K562 (cell line): ENCODE measurements around the gene UBE2S. TPM values are rescaled to one million over a fixed set of nuclear protein-coding genes. Genes with fewer than 3 reads are reported as not detected.
A peak's percentile ranks its signal among the peaks of the same experiment; 100 is the strongest.

Experiments
- ATF1 ChIP-seq, 2 experiments: fragments of 450-650 bp in 1 of 2; IDR thresholded peaks; 2 replicates each; pipeline ENCODE4 v1.6.1; 2016; ENCODE audit warnings: missing compliant biosample characterization in 1 of 2, missing genetic modification characterization in 1 of 2
- BCL6 ChIP-seq: fragments of 250-450 bp; sonication (Bioruptor Pico); IDR thresholded peaks from 2 replicates; pipeline ENCODE4 v1.4.0; 2020
- CEBPG ChIP-seq, 3 experiments: fragments of 200-800 bp in 1 of 3; sonication (Bioruptor generic) in 1 of 3; sonication (generic) in 1 of 3; formaldehyde crosslinking in 1 of 3; IDR thresholded peaks in 2 of 3; conservative IDR thresholded peaks in 1 of 3; 2 replicates each; pipeline versions ENCODE4 v1.6.1 to v1.8.0; 2016 to 2022; ENCODE audit warnings: missing compliant biosample characterization in 2 of 3, missing genetic modification characterization in 2 of 3, mild to moderate bottlenecking in 1 of 3, missing genetic modification reagents in 1 of 3
- E2F3 ChIP-seq: fragments of 250-450 bp; sonication (Bioruptor Pico); IDR thresholded peaks from 2 replicates; pipeline ENCODE4 v1.4.0; 2020; ENCODE audit warnings: mild to moderate bottlenecking
- HDAC3 ChIP-seq: fragments of 450-650 bp; IDR thresholded peaks from 2 replicates; pipeline ENCODE4 v1.6.1; 2018; ENCODE audit warnings: borderline replicate concordance, mild to moderate bottlenecking, moderate library complexity; ENCODE audit not compliant: partially characterized antibody
- HDAC6 ChIP-seq: IDR thresholded peaks from 2 replicates; pipeline ENCODE4 v1.6.1; 2012; ENCODE audit warnings: low read depth, mild to moderate bottlenecking, control low read depth, inconsistent platforms, low read length, moderate library complexity
- SRSF1 ChIP-seq: fragments of 200-400 bp; formaldehyde crosslinking; IDR thresholded peaks from 2 replicates; pipeline ENCODE4 v1.6.1; 2017; ENCODE audit warnings: mild to moderate bottlenecking, low read depth, low read length, moderate library complexity
- XRCC5 ChIP-seq: fragments of 200-400 bp; formaldehyde crosslinking; IDR thresholded peaks from 2 replicates; pipeline ENCODE4 v1.6.1; 2017; ENCODE audit warnings: low read depth, mild to moderate bottlenecking, low read length
- ZFP30 ChIP-seq: fragments of 250-450 bp; sonication (Bioruptor Pico); IDR thresholded peaks from 2 replicates; pipeline ENCODE4 v1.8.0; 2022; ENCODE audit warnings: moderate library complexity, mild to moderate bottlenecking, inconsistent platforms, borderline replicate concordance
- ZNF311 ChIP-seq: fragments of 250-450 bp; sonication (Bioruptor Pico); IDR thresholded peaks from 2 replicates; pipeline ENCODE4 v1.4.0; 2020; ENCODE audit warnings: mild to moderate bottlenecking, moderate library complexity
- ZNF384 ChIP-seq: IDR thresholded peaks from 2 replicates; pipeline ENCODE4 v1.6.1; 2012; ENCODE audit warnings: low read depth, low read length, improper control_type of control experiment
- polyA plus RNA-seq, 8 experiments: library from polyadenylated mRNA; depleted of rRNA in 4 of 8; stranded (reverse) in 5 of 8; unstranded in 3 of 8; fragments of >200 nt; fragmentation: Nextera tagmentation in 2 of 8; fragmentation: Illumina TruSeq in 1 of 8; extraction: Ambion mirVana in 2 of 8; extraction: Trizol in 1 of 8; gene quantifications; 2 replicates each; pipeline versions ENCODE4 v1.2.1 to v1.2.3, GENCODE V29; 2011 to 2014; ENCODE audit warnings: inconsistent platforms in 1 of 8, missing spikeins in 1 of 8
- total RNA-seq, 7 experiments: library from RNA; depleted of rRNA in 6 of 7; stranded (reverse); fragments of >200 nt in 6 of 7; fragmentation: Illumina TruSeq in 2 of 7; extraction: Trizol in 2 of 7; gene quantifications; 2 replicates each; pipeline versions ENCODE4 v1.2.1 to v1.2.3, GENCODE V29; 2011 to 2021; ENCODE audit warnings: low replicate concordance in 1 of 7
- TF ChIP-seq, protein P1 (sequence below): fragments of 250-450 bp; sonication (Bioruptor Pico); IDR thresholded peaks from 2 replicates; pipeline ENCODE4 v1.4.0; 2020
- TF ChIP-seq, protein P2 (sequence below): sonication (generic); formaldehyde crosslinking; IDR thresholded peaks from 2 replicates; pipeline ENCODE4 v1.8.1; 2022; ENCODE audit warnings: missing genetic modification reagents
- TF ChIP-seq, protein P3 (sequence below): sonication (generic); IDR thresholded peaks from 2 replicates; pipeline ENCODE4 v1.6.1; 2016
- TF ChIP-seq, protein P4 (sequence below): fragments of 450-650 bp; IDR thresholded peaks from 2 replicates; pipeline ENCODE4 v1.6.1; 2016; ENCODE audit warnings: mild to moderate bottlenecking

Gene UBE2S
- total and polyA plus RNA-seq, 9 of the 15 experiments (the other 6 are each of a cell fraction or from before 2014, with no cell fraction given): 1.5 to 1,305 (median 157) TPM

DNA sequence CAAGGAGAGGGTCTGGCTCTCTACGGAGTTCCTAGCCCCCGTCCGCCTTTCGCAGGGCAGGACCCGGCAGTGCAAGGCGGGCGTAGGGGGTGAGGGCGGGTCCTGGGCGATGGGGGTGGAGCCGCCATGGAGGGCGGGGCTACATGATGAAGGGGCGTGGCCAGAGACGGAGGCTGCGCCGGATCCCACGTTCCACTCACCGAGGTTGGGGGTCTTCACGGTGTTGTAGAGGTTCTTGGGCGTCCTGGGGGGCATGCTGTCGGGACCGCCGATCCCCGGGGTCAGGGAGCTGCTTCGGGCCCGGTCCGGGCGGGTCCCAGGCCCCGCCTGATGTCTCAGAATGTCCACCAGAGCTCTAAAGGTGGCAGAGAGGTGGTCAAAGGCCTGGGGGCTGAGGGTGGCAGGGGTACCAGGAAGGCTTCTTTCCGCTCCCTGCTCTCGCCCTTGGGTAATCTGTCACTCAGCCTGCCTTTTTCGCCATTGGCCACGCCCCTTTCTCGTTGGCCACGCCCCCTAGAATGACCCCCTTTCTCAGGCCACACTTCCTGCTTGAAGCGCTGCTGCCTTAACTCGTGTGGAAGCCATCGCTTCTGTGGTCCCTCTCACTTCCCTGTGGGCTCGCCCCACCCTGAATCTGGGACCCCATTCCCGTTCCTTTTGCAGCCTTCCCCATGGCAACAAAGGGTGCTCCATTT, 33.0 kb upstream of the UBE2S start (continued):
- TF ChIP-seq CEBPG (CRISPR knock-in tag; IDR thresholded peaks at IDR 0.05) (0 out of 2 replicates have a peak, but pooled peaks have one; percentile 33), CEBPG (tag; conservative IDR thresholded peaks at IDR 0.05 in 1 of 2, IDR thresholded peaks at IDR 0.05 in 1 of 2) (no peak), XRCC5 (no peak; the same call in 1 of the 2 replicates), HDAC3 (no peak), ZNF384 (no peak), ZNF311 (CRISPR knock-in tag) (no peak), ATF1 (CRISPR knock-in tag; IDR thresholded peaks at IDR 0.05) (no peak), ATF1 (tag; IDR thresholded peaks at IDR 0.05) (peak; percentile 18; the same call in 1 of the 2 replicates), SRSF1 (0 out of 2 replicates have a peak, but pooled peaks have one; percentile 73), BCL6 (CRISPR knock-in tag) (no peak), ZFP30 (CRISPR knock-in tag) (no peak), E2F3 (CRISPR knock-in tag) (no peak), HDAC6 (no peak)
- TF ChIP-seq, protein P1, sequence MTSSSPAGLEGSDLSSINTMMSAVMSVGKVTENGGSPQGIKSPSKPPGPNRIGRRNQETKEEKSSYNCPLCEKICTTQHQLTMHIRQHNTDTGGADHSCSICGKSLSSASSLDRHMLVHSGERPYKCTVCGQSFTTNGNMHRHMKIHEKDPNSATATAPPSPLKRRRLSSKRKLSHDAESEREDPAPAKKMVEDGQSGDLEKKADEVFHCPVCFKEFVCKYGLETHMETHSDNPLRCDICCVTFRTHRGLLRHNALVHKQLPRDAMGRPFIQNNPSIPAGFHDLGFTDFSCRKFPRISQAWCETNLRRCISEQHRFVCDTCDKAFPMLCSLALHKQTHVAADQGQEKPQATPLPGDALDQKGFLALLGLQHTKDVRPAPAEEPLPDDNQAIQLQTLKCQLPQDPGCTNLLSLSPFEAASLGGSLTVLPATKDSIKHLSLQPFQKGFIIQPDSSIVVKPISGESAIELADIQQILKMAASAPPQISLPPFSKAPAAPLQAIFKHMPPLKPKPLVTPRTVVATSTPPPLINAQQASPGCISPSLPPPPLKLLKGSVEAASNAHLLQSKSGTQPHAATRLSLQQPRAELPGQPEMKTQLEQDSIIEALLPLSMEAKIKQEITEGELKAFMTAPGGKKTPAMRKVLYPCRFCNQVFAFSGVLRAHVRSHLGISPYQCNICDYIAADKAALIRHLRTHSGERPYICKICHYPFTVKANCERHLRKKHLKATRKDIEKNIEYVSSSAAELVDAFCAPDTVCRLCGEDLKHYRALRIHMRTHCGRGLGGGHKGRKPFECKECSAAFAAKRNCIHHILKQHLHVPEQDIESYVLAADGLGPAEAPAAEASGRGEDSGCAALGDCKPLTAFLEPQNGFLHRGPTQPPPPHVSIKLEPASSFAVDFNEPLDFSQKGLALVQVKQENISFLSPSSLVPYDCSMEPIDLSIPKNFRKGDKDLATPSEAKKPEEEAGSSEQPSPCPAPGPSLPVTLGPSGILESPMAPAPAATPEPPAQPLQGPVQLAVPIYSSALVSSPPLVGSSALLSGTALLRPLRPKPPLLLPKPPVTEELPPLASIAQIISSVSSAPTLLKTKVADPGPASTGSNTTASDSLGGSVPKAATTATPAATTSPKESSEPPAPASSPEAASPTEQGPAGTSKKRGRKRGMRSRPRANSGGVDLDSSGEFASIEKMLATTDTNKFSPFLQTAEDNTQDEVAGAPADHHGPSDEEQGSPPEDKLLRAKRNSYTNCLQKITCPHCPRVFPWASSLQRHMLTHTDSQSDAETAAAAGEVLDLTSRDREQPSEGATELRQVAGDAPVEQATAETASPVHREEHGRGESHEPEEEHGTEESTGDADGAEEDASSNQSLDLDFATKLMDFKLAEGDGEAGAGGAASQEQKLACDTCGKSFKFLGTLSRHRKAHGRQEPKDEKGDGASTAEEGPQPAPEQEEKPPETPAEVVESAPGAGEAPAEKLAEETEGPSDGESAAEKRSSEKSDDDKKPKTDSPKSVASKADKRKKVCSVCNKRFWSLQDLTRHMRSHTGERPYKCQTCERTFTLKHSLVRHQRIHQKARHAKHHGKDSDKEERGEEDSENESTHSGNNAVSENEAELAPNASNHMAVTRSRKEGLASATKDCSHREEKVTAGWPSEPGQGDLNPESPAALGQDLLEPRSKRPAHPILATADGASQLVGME (CRISPR knock-in tag): no peak
- TF ChIP-seq, protein P2, sequence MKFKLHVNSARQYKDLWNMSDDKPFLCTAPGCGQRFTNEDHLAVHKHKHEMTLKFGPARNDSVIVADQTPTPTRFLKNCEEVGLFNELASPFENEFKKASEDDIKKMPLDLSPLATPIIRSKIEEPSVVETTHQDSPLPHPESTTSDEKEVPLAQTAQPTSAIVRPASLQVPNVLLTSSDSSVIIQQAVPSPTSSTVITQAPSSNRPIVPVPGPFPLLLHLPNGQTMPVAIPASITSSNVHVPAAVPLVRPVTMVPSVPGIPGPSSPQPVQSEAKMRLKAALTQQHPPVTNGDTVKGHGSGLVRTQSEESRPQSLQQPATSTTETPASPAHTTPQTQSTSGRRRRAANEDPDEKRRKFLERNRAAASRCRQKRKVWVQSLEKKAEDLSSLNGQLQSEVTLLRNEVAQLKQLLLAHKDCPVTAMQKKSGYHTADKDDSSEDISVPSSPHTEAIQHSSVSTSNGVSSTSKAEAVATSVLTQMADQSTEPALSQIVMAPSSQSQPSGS: no peak
- TF ChIP-seq, protein P3, sequence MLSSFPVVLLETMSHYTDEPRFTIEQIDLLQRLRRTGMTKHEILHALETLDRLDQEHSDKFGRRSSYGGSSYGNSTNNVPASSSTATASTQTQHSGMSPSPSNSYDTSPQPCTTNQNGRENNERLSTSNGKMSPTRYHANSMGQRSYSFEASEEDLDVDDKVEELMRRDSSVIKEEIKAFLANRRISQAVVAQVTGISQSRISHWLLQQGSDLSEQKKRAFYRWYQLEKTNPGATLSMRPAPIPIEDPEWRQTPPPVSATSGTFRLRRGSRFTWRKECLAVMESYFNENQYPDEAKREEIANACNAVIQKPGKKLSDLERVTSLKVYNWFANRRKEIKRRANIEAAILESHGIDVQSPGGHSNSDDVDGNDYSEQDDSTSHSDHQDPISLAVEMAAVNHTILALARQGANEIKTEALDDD: no peak
- TF ChIP-seq, protein P4, sequence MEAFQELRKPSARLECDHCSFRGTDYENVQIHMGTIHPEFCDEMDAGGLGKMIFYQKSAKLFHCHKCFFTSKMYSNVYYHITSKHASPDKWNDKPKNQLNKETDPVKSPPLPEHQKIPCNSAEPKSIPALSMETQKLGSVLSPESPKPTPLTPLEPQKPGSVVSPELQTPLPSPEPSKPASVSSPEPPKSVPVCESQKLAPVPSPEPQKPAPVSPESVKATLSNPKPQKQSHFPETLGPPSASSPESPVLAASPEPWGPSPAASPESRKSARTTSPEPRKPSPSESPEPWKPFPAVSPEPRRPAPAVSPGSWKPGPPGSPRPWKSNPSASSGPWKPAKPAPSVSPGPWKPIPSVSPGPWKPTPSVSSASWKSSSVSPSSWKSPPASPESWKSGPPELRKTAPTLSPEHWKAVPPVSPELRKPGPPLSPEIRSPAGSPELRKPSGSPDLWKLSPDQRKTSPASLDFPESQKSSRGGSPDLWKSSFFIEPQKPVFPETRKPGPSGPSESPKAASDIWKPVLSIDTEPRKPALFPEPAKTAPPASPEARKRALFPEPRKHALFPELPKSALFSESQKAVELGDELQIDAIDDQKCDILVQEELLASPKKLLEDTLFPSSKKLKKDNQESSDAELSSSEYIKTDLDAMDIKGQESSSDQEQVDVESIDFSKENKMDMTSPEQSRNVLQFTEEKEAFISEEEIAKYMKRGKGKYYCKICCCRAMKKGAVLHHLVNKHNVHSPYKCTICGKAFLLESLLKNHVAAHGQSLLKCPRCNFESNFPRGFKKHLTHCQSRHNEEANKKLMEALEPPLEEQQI: no peak
